Astrocyte (in vitro differentiated cells and primary cell): ENCODE measurements around the gene GRID2IP. TPM values are rescaled to one million over a fixed set of nuclear protein-coding genes. Genes with fewer than 3 reads are reported as not detected.

Experiments
- DNase-seq: peaks from one replicate; pipeline ENCODE4 v3.0.0-alpha.2; 2010; ENCODE audit warnings: low read depth
- FAIRE-seq: peaks from 2 replicates; lab custom pipeline; 2011; peaks lifted over from hg19 to GRCh38; lab: Jason Lieb, UNC
- H2AFZ ChIP-seq: 2 replicates; pipeline ENCODE4 v1.6.0; 2012; ENCODE audit warnings: low read depth, low read length, inconsistent platforms
- H3K27ac ChIP-seq: 2 replicates; pipeline ENCODE4 v1.5.1; 2011; ENCODE audit warnings: low read depth, low read length, inconsistent platforms
- H3K27me3 ChIP-seq: 2 replicates; pipeline ENCODE4 v1.6.0; 2011; ENCODE audit warnings: low read length, inconsistent platforms; ENCODE audit not compliant: insufficient read depth
- H3K36me3 ChIP-seq: 2 replicates; pipeline ENCODE4 v1.5.1; 2011; ENCODE audit warnings: low read length, inconsistent platforms; ENCODE audit not compliant: insufficient read depth
- H3K4me1 ChIP-seq: 2 replicates; pipeline ENCODE4 v1.5.1; 2011; ENCODE audit warnings: low read length, inconsistent platforms; ENCODE audit not compliant: insufficient read depth
- H3K4me2 ChIP-seq: 2 replicates; pipeline ENCODE4 v1.6.0; 2012; ENCODE audit warnings: low read length, inconsistent platforms
- H3K4me3 ChIP-seq: 2 replicates; pipeline ENCODE4 v1.5.1; 2011; ENCODE audit warnings: low read depth, mild to moderate bottlenecking, low read length, inconsistent platforms; ENCODE audit not compliant: insufficient read depth
- H3K79me2 ChIP-seq: 2 replicates; pipeline ENCODE4 v1.6.0; 2012; ENCODE audit warnings: mild to moderate bottlenecking, low read length, inconsistent platforms; ENCODE audit not compliant: insufficient read depth
- H3K9ac ChIP-seq: 2 replicates; pipeline ENCODE4 v1.6.0; 2012; ENCODE audit warnings: mild to moderate bottlenecking, low read length, inconsistent platforms
- H3K9me3 ChIP-seq: 2 replicates; pipeline ENCODE4 v1.5.1; 2012; ENCODE audit warnings: low read depth, mild to moderate bottlenecking, low read length, inconsistent platforms; ENCODE audit not compliant: insufficient read depth
- H4K20me1 ChIP-seq: 2 replicates; pipeline ENCODE4 v1.6.0; 2012; ENCODE audit warnings: low read length, inconsistent platforms; ENCODE audit not compliant: insufficient read depth
- H3K27ac Mint-ChIP-seq: one replicate; pipeline ENCODE4 v1.8.0; 2021; ENCODE audit warnings: mild to moderate bottlenecking, mixed read lengths; ENCODE audit not compliant: unreplicated experiment
- H3K27me3 Mint-ChIP-seq: one replicate; pipeline ENCODE4 v1.8.0; 2021; ENCODE audit warnings: low read depth, mixed read lengths; ENCODE audit not compliant: unreplicated experiment
- H3K36me3 Mint-ChIP-seq: one replicate; pipeline ENCODE4 v1.8.0; 2021; ENCODE audit warnings: low read depth, mixed read lengths; ENCODE audit not compliant: unreplicated experiment
- H3K4me1 Mint-ChIP-seq: one replicate; pipeline ENCODE4 v1.8.0; 2021; ENCODE audit warnings: low read depth, mixed read lengths; ENCODE audit not compliant: unreplicated experiment
- H3K4me3 Mint-ChIP-seq: one replicate; pipeline ENCODE4 v1.8.0; 2021; ENCODE audit warnings: mild to moderate bottlenecking, moderate library complexity, mixed read lengths; ENCODE audit not compliant: unreplicated experiment
- H3K9me3 Mint-ChIP-seq: one replicate; pipeline ENCODE4 v1.8.0; 2021; ENCODE audit warnings: mild to moderate bottlenecking, mixed read lengths; ENCODE audit not compliant: unreplicated experiment
- CTCF ChIP-seq: IDR thresholded peaks from 2 replicates; pipeline ENCODE4 v1.5.1; 2011; ENCODE audit warnings: low read depth, mild to moderate bottlenecking, inconsistent platforms, low read length, moderate library complexity; ENCODE audit not compliant: insufficient read depth
- EZH2 ChIP-seq: IDR thresholded peaks from 2 replicates; pipeline ENCODE4 v1.6.1; 2012; ENCODE audit warnings: mild to moderate bottlenecking, low read length, inconsistent platforms; ENCODE audit not compliant: insufficient read depth
- total RNA-seq: library from RNA; stranded (reverse); gene quantifications from 2 replicates; pipeline ENCODE4 v1.2.1, GENCODE V29; 2021

GRID2IP gene
- total RNA-seq, 1 donor from 2014 or later, result 0.09 TPM

- Histone ChIP-seq H3K27ac (no peak overlapping the region), H3K79me2 (no peaks in the 10 kb centered on the region), H3K4me3 (no peak overlapping the region), H3K36me3 (no peaks in the 10 kb centered on the region), H3K4me2 (no peak overlapping the region), H3K4me1 (no peaks in the 10 kb centered on the region), H3K9me3 (no peaks in the 10 kb centered on the region), H3K9ac (no peak overlapping the region), H2AFZ (no peak overlapping the region), H3K27me3 (no peaks in the 10 kb centered on the region), H4K20me1 (no peaks in the 10 kb centered on the region)
- Mint-ChIP-seq H3K4me1 (peaks cover 3% of the 10 kb centered on the region), H3K36me3 (no peaks in the 10 kb centered on the region), H3K4me3 (no peak overlapping the region), H3K9me3 (no peaks in the 10 kb centered on the region), H3K27me3 (peaks cover 6% of the 10 kb centered on the region), H3K27ac (no peak overlapping the region)
- TF ChIP-seq CTCF (no peak), EZH2 (no peak)
- FAIRE-seq (no peak), DNase-seq (no peak)
Observed at GRCh38 chr7:6571160-6571779, 20.0 kb upstream of the GRID2IP start.

- no peak overlapping the region for H3K9ac ChIP-seq
- H3K4me2 ChIP-seq, result no peak overlapping the region
- no peaks in the 10 kb centered on the region for H3K4me1 ChIP-seq
- H3K9me3 ChIP-seq, result no peaks in the 10 kb centered on the region
- no peaks in the 10 kb centered on the region for H3K79me2 ChIP-seq
- no peak overlapping the region for H3K4me3 ChIP-seq
- TF ChIP-seq CTCF (no peak), EZH2 (no peak)
- H3K27ac Mint-ChIP-seq, result no peak overlapping the region
- no peaks in the 10 kb centered on the region for H3K4me1 Mint-ChIP-seq
- H3K27me3 ChIP-seq, result no peaks in the 10 kb centered on the region
- no peak for FAIRE-seq
- no peaks in the 10 kb centered on the region for H3K36me3 ChIP-seq
- no peaks in the 10 kb centered on the region for H4K20me1 ChIP-seq
- no peak for DNase-seq
- H3K9me3 Mint-ChIP-seq, result no peaks in the 10 kb centered on the region
- H3K27ac ChIP-seq, result no peak overlapping the region
- no peak overlapping the region for H2AFZ ChIP-seq
- H3K27me3 Mint-ChIP-seq, result peaks cover 18% of the 10 kb centered on the region
- H3K36me3 Mint-ChIP-seq, result no peaks in the 10 kb centered on the region
- H3K4me3 Mint-ChIP-seq, result no peak overlapping the region
Observed at GRCh38 chr7:6567886-6568285, 16.6 kb upstream of the GRID2IP start.

- Mint-ChIP-seq H3K27ac (no peak overlapping the region), H3K36me3 (no peaks in the 10 kb centered on the region), H3K27me3 (peaks cover 12% of the 10 kb centered on the region), H3K4me3 (no peak overlapping the region), H3K9me3 (no peaks in the 10 kb centered on the region), H3K4me1 (no peaks in the 10 kb centered on the region)
- Histone ChIP-seq H3K9me3 (no peaks in the 10 kb centered on the region), H3K4me1 (no peaks in the 10 kb centered on the region), H3K36me3 (no peaks in the 10 kb centered on the region), H3K9ac (no peak overlapping the region), H2AFZ (no peak overlapping the region), H3K27ac (no peak overlapping the region), H3K4me2 (no peak overlapping the region), H3K27me3 (no peaks in the 10 kb centered on the region), H3K4me3 (no peak overlapping the region), H3K79me2 (no peaks in the 10 kb centered on the region), H4K20me1 (no peaks in the 10 kb centered on the region)
- DNase-seq, result no peak
- FAIRE-seq, result no peak
- no peak for TF ChIP-seq CTCF
Observed at GRCh38 chr7:6565655-6566054, 14.4 kb upstream of the GRID2IP start.
